ENCODE data around the gene PCNT.

The PCNT gene

DNA sequence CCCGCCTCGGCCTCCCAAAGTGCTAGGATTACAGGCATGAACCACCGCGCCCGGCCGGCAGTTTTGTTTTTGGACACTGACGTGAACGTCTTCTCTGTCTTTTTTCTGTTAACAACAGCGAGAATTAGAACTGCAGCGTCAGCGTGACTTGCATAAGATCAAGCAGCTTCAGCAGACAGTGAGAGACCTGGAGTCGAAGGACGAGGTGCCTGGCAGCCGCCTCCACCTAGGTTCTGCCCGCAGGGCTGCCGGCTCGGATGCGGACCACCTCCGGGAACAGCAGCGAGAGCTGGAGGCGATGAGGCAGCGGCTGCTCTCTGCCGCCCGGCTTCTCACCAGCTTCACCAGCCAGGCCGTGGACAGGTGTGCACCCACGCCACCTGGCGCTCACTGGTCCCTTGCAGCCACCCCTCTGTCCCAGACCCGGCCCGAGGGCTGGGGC lies 111.9 kb downstream of the PCNT start:
- H2AFZ ChIP-seq (ENCODE audit: low read depth, low read length, severe bottlenecking) = no peak overlapping the region
- no peak overlapping the region for H3K27ac ChIP-seq (ENCODE audit: low read depth, low read length)
- no peaks in the 10 kb centered on the region for H3K9me2 ChIP-seq (replicated peaks; ENCODE audit: insufficient read depth, low read length)
- TF ChIP-seq EZH2phosphoT487 (conservative IDR thresholded peaks at IDR 0.05; ENCODE audit: low read length) (no peak), CTCF (IDR thresholded peaks at IDR 0.05; ENCODE audit: insufficient read depth, low read length, poor library complexity, severe bottlenecking) (no peak)
- no peak overlapping the region for H3K4me2 ChIP-seq (ENCODE audit: low read depth, low read length, poor library complexity, severe bottlenecking)
- no peaks in the 10 kb centered on the region for H4K20me1 ChIP-seq (ENCODE audit: low read depth, low read length)
- H3F3A ChIP-seq (ENCODE audit: insufficient read depth) = no peaks in the 10 kb centered on the region
- H3K9me3 ChIP-seq (ENCODE audit: insufficient read depth, low read length) = no peaks in the 10 kb centered on the region
- H3K9ac ChIP-seq (ENCODE audit: low read length) = no peak overlapping the region
- H3K79me2 ChIP-seq (ENCODE audit: insufficient read depth, low read length) = no peaks in the 10 kb centered on the region
- H3K4me3 ChIP-seq (ENCODE audit: insufficient read depth, low read length, poor library complexity, severe bottlenecking) = no peak overlapping the region
- peaks cover 15% of the 10 kb centered on the region; the same call in 1 of the 2 replicates for H3K36me3 ChIP-seq (ENCODE audit: low read length)
- no peaks in the 10 kb centered on the region for H3K27me3 ChIP-seq (ENCODE audit: low read length)

DNA sequence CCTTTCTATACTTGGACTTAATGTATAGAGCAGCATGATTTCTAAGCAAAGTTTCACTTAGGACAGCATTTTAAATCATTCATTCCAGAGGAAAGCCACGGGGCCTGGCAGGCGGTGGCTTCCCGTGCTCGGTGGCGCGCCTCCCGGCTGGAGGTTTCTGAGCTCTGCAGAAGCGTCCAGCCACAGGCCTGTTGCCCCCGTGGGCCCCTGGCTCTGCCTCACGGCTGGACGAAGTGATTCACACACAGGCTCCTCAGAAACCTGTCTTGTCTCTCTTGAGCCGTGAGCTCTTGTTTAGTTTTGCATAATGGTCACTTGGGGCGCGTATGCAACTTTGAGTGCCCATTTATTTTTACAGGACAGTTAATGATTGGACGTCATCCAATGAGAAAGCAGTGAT lies 112.7 kb downstream of the PCNT start:
- TF ChIP-seq CTCF (IDR thresholded peaks at IDR 0.05; ENCODE audit: insufficient read depth, low read length, poor library complexity, severe bottlenecking) = no peak
- no peak for TF ChIP-seq EZH2phosphoT487 (conservative IDR thresholded peaks at IDR 0.05; ENCODE audit: low read length)
- H2AFZ ChIP-seq (ENCODE audit: low read depth, low read length, severe bottlenecking) = no peak overlapping the region
- no peaks in the 10 kb centered on the region for H3K9me2 ChIP-seq (replicated peaks; ENCODE audit: insufficient read depth, low read length)
- H3F3A ChIP-seq (ENCODE audit: insufficient read depth) = no peaks in the 10 kb centered on the region
- H4K20me1 ChIP-seq (ENCODE audit: low read depth, low read length) = no peaks in the 10 kb centered on the region
- no peaks in the 10 kb centered on the region for H3K27me3 ChIP-seq (ENCODE audit: low read length)
- H3K9me3 ChIP-seq (ENCODE audit: insufficient read depth, low read length) = no peaks in the 10 kb centered on the region
- H3K27ac ChIP-seq (ENCODE audit: low read depth, low read length) = no peak overlapping the region
- H3K4me2 ChIP-seq (ENCODE audit: low read depth, low read length, poor library complexity, severe bottlenecking) = no peak overlapping the region
- H3K36me3 ChIP-seq (ENCODE audit: low read length) = peaks cover 20% of the 10 kb centered on the region; the same call in 1 of the 2 replicates
- H3K9ac ChIP-seq (ENCODE audit: low read length) = no peak overlapping the region
- no peaks in the 10 kb centered on the region for H3K79me2 ChIP-seq (ENCODE audit: insufficient read depth, low read length)
- no peak overlapping the region for H3K4me3 ChIP-seq (ENCODE audit: insufficient read depth, low read length, poor library complexity, severe bottlenecking)

DNA sequence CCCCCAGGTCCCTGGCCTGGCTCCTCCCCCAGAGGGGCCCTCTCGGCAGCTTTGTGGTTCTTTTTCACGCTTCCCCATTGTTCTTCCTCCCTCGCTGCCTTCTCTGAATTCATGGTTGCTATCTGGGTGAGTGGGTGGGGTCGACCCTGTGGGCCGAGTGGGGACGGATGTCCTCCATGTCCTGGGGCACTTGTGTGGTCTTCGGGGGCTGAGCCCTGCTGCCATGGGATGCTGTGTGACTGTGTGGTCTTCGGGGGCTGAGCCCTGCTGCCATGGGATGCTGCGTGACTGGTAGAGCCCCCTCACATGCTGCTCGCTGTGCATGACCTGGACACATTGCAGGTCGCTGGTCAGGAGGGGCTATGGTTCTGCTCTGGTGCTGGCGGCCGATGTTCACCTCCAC lies 113.1 kb downstream of the PCNT start:
- no peak overlapping the region for H3K27ac ChIP-seq (ENCODE audit: low read depth, low read length)
- H3K9me3 ChIP-seq (ENCODE audit: insufficient read depth, low read length) = no peaks in the 10 kb centered on the region
- H3F3A ChIP-seq (ENCODE audit: insufficient read depth) = no peaks in the 10 kb centered on the region
- H3K79me2 ChIP-seq (ENCODE audit: insufficient read depth, low read length) = no peaks in the 10 kb centered on the region
- H3K4me2 ChIP-seq (ENCODE audit: low read depth, low read length, poor library complexity, severe bottlenecking) = no peak overlapping the region
- H3K9ac ChIP-seq (ENCODE audit: low read length) = no peak overlapping the region
- no peaks in the 10 kb centered on the region for H4K20me1 ChIP-seq (ENCODE audit: low read depth, low read length)
- H3K36me3 ChIP-seq (ENCODE audit: low read length) = peaks cover 20% of the 10 kb centered on the region; the same call in 1 of the 2 replicates
- H3K4me3 ChIP-seq (ENCODE audit: insufficient read depth, low read length, poor library complexity, severe bottlenecking) = no peak overlapping the region
- TF ChIP-seq EZH2phosphoT487 (conservative IDR thresholded peaks at IDR 0.05; ENCODE audit: low read length) (no peak), CTCF (IDR thresholded peaks at IDR 0.05; ENCODE audit: insufficient read depth, low read length, poor library complexity, severe bottlenecking) (no peak)
- H3K9me2 ChIP-seq (replicated peaks; ENCODE audit: insufficient read depth, low read length) = no peaks in the 10 kb centered on the region
- H3K27me3 ChIP-seq (ENCODE audit: low read length) = no peaks in the 10 kb centered on the region
- H2AFZ ChIP-seq (ENCODE audit: low read depth, low read length, severe bottlenecking) = no peak overlapping the region

All from SU-DHL-6 (cell line).